GM18951 (cell line): ENCODE results near the gene SHROOM4.

Experiments used
- POLR2A ChIP-seq: IDR thresholded peaks from 4 replicates; pipeline ENCODE4 v1.6.1; 2011; ENCODE audit warnings: mild to moderate bottlenecking; ENCODE audit not compliant: insufficient read length, insufficient read depth; ENCODE audit errors: extremely low read depth
- in situ Hi-C: fragments of 300-500 bp; cut with MboI; formaldehyde crosslinking; loops from one replicate; pipeline ENCODE4 v1.12.0; 2022; ENCODE audit warnings: low sequenced_read_pairs, mixed read lengths, inconsistent platforms; ENCODE audit not compliant: unreplicated experiment

The SHROOM4 gene

DNA sequence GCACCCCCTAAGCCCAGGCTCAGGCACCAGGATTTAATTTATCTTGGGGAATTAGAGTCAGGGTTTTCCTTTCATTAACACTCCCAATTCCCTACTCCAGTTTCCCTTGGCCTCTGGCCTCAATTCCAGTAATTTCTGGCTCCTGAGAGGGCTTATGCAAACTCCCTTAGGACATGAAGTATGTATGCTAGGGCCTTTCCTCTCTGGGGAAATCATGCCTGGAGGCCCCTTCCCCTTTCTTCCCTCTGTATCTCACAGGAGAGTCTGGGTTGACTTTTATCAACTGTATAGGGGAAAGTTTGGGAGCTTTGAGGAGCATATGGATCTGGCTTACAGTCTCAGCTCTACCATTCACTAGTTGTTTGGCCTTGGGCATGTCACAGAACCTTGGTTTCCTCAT lies 169.5 kb downstream of the SHROOM4 start:
- in situ Hi-C loops = no loop called here
- no peak for TF ChIP-seq POLR2A

DNA sequence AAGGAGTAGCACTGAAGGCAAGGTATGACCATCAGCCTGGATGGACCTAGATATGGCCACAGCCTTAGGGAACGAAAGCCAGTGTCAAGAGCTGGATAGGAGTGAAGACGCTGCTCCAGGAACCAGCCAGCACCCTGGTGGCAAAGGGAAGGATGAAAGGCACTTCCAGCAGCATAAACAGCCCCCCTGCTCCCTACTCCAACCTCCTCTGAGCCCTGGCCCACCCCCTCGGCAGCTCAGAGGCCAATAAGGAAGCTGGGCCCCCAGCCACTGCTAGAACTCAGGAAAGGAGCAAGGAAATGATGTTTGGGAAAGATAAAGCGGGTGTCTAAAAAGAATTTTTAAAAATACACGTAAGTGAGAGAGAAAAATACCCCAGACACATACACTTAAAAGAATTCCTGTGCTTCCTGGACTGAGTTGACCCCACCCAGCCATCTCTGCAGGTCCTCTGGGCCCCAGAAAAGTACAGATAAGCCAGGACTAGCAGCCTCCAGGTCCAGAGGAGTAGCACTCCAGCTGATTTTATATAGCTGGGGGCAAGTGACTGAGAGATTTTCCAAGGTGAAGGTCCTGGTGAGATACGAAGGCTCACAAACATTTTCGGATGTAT lies 170.4 kb downstream of the SHROOM4 start:
- no peak for TF ChIP-seq POLR2A

DNA sequence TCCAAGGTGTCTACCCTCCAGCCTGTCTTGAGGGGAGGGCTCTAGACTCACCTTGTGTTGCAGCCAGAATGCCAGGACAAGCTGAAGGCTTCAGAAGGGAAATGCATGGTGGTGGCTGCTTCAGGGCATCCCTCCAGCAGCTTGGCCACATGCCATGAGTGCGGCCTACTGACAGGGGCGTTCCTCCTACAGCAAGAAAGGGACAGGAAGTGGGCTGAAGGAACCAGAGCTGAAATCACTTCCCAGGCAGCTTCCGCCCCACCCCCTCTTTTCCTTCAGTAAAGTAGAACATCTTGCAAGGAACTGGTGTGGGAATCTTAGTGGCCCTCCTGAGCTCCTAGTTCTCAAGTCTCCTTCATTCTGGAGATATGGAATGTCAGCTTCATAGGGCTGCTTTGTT lies 175.9 kb downstream of the SHROOM4 start:
- in situ Hi-C loops = no loop called here
- no peak for TF ChIP-seq POLR2A

More for the DNA sequence above, 170.4 kb downstream of the SHROOM4 start:
- in situ Hi-C loops = no loop called here

DNA sequence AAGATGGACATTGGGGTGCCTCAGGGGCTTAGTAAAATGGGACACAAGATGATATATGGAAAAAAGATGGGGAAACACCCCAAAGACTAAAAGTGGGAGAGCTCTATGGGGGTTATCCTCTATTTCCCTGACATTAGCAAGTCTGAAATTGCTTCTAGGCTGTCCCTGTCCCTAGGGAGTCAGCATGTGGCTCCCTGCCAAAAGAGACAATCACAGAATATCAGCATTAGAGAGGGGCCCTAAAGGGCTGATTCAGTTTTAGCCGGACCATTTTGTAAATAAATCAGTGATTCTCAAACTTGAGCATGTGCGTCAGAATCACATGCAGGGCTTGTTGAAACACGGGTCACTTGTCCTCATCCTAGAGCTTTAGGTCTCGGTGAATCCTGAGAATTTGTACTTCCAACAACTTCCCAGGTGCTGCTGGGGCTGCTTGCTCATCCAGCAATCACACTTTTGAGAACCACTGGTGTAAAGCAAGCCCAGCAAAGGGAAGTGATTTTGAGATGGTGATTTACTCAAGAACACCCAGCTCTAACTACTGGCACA lies 178.1 kb downstream of the SHROOM4 start:
- in situ Hi-C loops = no loop called here
- no peak for TF ChIP-seq POLR2A

DNA sequence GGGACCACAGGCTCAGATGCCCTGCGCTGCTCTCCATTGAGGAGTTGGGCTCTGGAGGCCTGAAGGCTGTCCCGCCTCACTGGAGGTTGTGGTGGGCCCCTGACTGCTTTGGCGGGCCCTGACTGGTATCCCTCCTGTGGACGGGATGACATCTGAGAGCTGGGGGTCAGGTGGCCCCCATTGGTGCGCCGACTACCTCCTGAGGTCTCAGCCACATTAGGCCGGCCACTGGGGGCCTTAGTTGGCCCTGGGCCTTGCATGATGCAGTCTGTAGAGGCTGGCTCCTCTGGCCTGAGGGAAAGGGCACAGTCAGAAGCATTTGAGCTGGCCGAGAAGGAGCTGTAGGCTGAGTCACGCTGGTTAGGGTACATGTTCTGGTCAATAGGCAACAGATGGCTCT lies 178.8 kb downstream of the SHROOM4 start:
- no peak for TF ChIP-seq POLR2A
- in situ Hi-C loops = no loop called here

DNA sequence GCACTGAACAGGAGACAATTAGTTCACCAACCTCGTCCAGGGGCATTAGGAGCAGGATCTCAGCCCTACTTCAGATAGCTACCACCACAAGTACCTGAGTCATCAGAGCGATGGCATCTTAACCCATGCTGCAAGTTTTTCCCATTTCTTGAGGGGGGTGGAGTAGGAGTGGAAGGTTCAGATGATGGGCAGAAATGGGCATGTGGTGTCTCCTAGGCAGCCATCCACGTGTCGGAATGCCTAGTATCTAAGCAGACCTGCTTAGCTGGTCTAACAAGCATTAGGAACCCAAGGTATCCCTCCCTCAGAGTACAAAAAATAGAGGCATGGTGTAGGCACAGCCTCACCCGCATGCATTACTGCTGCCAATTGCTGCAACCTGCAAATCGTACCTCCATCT lies 184.2 kb downstream of the SHROOM4 start:
- in situ Hi-C loops = no loop called here

DNA sequence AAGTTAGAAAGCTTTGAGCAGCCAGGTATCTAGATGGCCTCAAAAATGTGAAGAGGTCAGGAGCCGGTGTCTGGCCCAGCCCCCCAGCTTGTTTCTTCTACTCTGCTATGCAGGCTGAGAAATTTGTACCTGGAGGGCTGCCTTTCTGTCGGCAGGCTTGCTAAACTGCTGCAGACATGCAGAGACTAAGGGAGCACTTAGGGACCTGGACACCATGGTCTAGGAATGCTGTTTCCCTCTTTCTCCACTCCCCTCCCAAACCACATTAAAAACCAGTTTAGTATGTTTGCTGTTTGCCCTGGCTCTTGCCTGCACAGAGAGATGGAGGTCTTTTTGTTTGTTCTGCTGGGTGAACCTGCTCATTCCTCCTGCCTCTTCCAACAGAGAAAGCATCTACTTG lies 186.3 kb downstream of the SHROOM4 start:
- in situ Hi-C loops = no loop called here
- no peak for TF ChIP-seq POLR2A

More for the DNA sequence above, 184.2 kb downstream of the SHROOM4 start:
- TF ChIP-seq POLR2A = no peak

DNA sequence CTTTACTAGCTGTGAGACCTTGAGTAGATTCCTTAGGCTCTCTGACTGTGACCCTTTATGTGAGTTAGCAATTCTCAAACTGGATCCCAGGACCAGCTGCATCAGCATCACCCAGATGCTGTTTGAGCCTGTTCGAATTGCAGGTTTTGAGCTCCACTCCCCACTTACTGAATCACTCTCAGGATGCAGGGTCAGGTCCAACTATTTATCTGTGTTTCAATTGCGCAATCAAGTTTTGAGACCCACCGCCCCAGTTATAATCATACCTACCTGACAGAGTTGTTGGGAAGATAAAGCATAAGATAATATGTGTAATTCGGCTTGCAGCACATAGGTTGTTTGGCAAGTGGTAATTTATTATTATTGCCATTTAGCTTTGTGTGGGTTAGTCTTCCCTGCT lies 187.6 kb downstream of the SHROOM4 start:
- in situ Hi-C loops = no loop called here
- no peak for TF ChIP-seq POLR2A

DNA sequence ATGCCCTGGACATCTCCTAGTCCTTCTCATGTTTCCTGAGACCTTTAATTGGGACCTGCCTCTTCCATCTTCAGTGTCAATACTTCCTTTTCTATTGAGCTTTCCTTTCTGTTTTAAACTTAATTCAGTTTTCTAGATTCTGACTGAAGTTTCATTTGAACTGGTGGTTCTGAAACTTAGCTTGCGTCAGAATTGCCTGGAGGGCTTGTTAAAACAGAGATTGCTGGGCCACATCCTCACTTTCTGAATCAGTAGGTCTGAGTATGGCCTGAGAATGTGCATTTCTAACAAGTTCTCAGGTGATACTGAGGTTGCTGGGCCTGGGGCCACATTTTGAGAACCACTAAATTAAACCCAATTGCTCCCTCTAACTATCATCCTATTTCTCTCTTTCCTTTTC lies 191.2 kb downstream of the SHROOM4 start:
- in situ Hi-C loops = no loop called here

DNA sequence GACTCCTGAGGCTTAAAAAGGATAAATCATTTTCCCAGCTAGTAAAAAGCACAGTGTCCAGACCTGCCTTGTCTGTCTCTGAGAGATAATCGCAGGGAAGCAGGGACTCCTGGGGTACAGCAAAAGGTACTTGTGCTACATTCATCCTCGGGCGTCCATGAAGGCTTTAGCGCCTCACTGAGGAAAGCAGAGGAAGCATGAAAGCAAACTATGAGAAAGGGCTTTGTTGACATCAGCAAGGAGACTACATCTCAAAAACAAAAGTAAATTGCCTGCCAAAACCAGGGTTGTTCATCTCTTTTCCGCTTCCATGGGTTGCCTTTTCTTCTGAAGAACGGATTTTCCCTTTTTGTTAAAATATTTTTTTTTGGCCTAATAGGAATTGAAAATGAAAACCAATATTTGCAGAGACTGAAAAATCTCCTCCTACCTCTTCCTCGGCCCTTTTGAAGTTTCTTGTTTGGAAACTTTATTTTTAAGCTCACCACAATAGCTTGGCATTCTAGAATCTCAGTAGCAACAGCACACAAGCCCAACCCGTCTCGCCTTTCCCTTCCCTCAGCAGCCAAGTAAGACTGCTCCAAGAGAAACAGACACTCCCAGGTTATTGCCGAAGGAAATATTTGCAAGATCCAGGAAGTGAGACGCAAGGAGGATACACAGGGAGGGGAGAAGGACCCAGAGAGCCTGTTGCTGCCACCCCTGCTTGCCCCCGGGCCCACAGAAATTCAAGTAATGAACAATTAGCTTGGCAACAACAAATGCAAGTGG lies 195.0 kb downstream of the SHROOM4 start:
- no peak for TF ChIP-seq POLR2A
- in situ Hi-C loops = no loop called here

More for the DNA sequence above, 191.2 kb downstream of the SHROOM4 start:
- no peak for TF ChIP-seq POLR2A

DNA sequence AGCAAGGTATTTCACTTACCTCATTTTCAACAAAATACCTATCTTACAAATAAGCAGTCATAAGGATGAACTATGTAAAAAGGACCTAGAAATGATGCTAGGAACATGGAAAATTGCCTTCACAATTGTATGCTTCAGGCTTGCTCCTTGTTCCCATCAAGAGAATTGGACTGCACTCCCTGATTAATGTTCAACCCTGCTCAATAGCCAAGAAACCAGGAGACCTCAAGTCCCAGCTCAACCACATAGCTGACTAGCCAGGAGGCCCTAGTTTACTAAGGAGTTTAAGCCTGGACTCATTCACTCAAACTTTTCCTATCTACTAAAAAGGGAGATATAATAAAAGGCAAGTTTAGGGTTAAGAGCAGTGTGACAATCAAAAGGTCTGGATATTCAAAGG lies 196.8 kb downstream of the SHROOM4 start:
- in situ Hi-C loops = no loop called here
- no peak for TF ChIP-seq POLR2A

DNA sequence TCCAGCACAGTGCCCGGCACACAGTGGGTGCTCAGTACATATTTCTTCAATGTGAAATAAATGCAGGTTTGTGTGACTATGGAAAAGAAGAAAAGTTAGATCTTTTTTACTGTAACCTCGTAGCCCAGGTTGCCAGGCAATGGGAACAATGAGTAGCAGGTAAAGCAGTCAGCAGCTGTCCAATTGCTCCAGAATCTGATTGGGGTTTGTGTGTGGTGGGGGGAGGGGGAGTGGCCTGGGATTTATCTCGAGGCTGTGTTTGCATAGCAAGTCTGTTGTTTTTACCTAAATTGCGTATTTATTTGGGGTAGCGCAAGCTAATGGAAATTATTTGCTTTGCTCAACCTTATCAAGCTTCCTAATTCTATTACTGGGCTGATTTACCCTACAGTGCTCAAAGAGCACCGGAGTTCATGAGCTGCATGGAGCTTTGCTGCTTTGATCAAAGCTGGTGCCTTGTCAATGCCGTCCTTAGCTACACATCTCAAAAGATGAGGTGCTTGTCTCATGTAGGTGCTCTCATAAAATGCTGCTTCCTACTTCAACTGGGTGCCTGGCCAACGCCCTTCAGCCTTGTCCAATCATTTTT lies 198.3 kb downstream of the SHROOM4 start:
- in situ Hi-C loops = no loop called here
- no peak for TF ChIP-seq POLR2A

DNA sequence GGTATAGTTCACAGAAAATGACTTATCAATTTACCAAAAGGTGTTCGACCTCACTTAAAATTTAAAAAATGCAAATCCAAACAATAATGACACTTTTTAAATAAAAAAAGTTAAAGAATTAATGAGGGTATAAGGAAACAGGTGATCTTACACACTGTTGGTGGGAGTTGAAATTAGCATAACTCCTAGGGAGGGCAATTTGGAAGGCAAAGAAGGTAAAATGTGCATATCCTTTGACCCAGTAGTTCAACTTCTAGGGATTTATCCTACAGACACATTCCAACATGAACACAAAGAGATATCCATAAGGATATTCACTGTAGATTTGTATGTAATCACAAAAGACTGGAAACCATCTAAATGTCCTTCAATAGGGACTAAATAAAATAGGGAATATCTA lies 199.5 kb downstream of the SHROOM4 start:
- TF ChIP-seq POLR2A = no peak
- in situ Hi-C loops = no loop called here

DNA sequence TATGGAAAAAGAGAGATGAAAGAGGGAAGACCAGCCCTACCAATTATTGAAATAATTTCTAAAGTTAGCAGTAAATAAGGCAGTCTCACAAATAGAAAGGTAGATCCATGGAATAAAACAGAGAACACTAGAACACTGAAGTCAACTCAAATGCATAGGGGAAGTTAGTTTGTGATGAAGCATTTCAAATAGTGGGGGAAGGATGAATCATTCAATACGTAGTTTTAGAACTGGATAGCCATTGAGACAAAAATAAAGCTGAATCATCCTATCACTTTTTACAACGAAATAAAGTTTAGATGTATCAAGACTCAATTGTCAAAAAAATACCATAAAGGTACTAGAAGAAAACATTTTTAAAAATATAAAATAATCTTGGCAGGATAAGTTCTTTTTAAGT lies 200.1 kb downstream of the SHROOM4 start:
- in situ Hi-C loops = no loop called here
- TF ChIP-seq POLR2A = no peak
